Measurements from ENCODE around the gene ROPN1B. TPM values are rescaled to one million over a fixed set of nuclear protein-coding genes. Genes with fewer than 3 reads are reported as not detected.

Gene ROPN1B
- total and polyA plus RNA-seq, 2 of the 8 experiments (the other 6 are each of a cell fraction or from before 2014, with no cell fraction given), result 0.30 TPM; not detected in 1

GRCh38 chr3:126008219-126008618, 39.2 kb downstream of the ROPN1B start:
- peaks cover 0 to 4% of the 10 kb centered on the region in 2 experiments for H4K20me1 ChIP-seq (replicated peaks in 1 of 2; ENCODE audit: control insufficient read depth in 1 of 2, insufficient read depth in 2 of 2, low read length in 2 of 2)
- no peak overlapping the region for H2AFZ ChIP-seq (ENCODE audit: low read length)
- no peaks in the 10 kb centered on the region for H3K79me1 ChIP-seq (ENCODE audit: low read depth, low read length)
- H4K91ac ChIP-seq (replicated peaks; ENCODE audit: insufficient read length, low read length), result no peak overlapping the region
- H3K27ac ChIP-seq (ENCODE audit: low read depth, low read length), result no peak overlapping the region
- peaks cover 0 to 3% (median 0%) of the 10 kb centered on the region in 4 experiments; a peak in 3 of 8 replicates for H3K36me3 ChIP-seq (ENCODE audit: control insufficient read depth in 2 of 4, insufficient read depth in 4 of 4, low read length in 3 of 4)
- no peak overlapping the region for H2BK15ac ChIP-seq (ENCODE audit: low read length)
- H3K9ac ChIP-seq (replicated peaks in 1 of 4; ENCODE audit: extremely low read depth in 1 of 4, low read depth in 3 of 4, low read length in 3 of 4), result no peak overlapping the region
- H3K4me1 ChIP-seq (replicated peaks in 1 of 4; ENCODE audit: control insufficient read depth in 3 of 4, insufficient read depth in 4 of 4, low read length in 3 of 4), result no peaks in the 10 kb centered on the region
- H3K9me3 ChIP-seq (ENCODE audit: insufficient read depth in 2 of 2, low read depth in 1 of 2, low read length in 1 of 2), result peaks cover 0 to 3% of the 10 kb centered on the region in 2 experiments; a peak in 1 of 4 replicates
- no peak overlapping the region for H3K23ac ChIP-seq (ENCODE audit: insufficient read length)
- 85% methylated on average over 3 of the region's 3 CpGs; no CpG with 5 or more reads in 1 of the 2 experiments for WGBS, 2 experiments (ENCODE audit: extremely low coverage in 1 of 2, insufficient coverage in 1 of 2, insufficient read length in 1 of 2, insufficient replicate concordance in 2 of 2, low coverage in 1 of 2, low lambda C conversion rate in 2 of 2, missing lambda C conversion rate in 1 of 2)
- H4K5ac ChIP-seq (ENCODE audit: insufficient read length, low read depth, low read length), result no peak overlapping the region
- no peak overlapping the region for H3K4me2 ChIP-seq (ENCODE audit: insufficient read depth in 1 of 2, low read depth in 2 of 2, low read length in 2 of 2)
- DNase-seq (ENCODE audit: low read depth in 1 of 2, low spot score in 2 of 2), result no peak
- no peaks in the 10 kb centered on the region for H3K23me2 ChIP-seq (ENCODE audit: low read depth, low read length)
- no peak overlapping the region; the same call in 1 of the 2 replicates for H3K18ac ChIP-seq (ENCODE audit: extremely low read depth, low read length)
- no peak overlapping the region; the same call in 1 of the 2 replicates for H2AK5ac ChIP-seq (ENCODE audit: low read depth, low read length)
- no peaks in the 10 kb centered on the region for H3K79me2 ChIP-seq (ENCODE audit: control insufficient read depth in 1 of 2, insufficient read depth in 2 of 2, low read length in 2 of 2)
- ChIA-PET CTCF (ENCODE audit: partially characterized antibody) (interaction anchor here (0.6 to 1.4 kb wide), 2 partner anchors 52 to 72 kb away, joined by 3 read pairs; no protein-coding TSS in a partner anchor), POLR2A (ENCODE audit: partially characterized antibody) (no interaction called here)
- H3K14ac ChIP-seq (ENCODE audit: insufficient read length), result no peak overlapping the region
- no peak overlapping the region for H3K4me3 ChIP-seq (ENCODE audit: extremely low read depth in 1 of 4, insufficient read depth in 2 of 4, low read depth in 3 of 4, low read length in 4 of 4)
- no peaks in the 10 kb centered on the region for H3K27me3 ChIP-seq (replicated peaks in 1 of 4; ENCODE audit: control insufficient read depth in 3 of 4, extremely low read depth in 1 of 4, insufficient read depth in 3 of 4, low read length in 3 of 4)
- H2BK20ac ChIP-seq (ENCODE audit: low read length), result no peak overlapping the region
- no peak overlapping the region for H2BK120ac ChIP-seq (replicated peaks; ENCODE audit: low read depth, low read length)
- no peak overlapping the region; the same call in 1 of the 2 replicates for H2BK5ac ChIP-seq (ENCODE audit: low read depth, low read length)
- H3K4ac ChIP-seq (replicated peaks; ENCODE audit: insufficient read length, low read depth, low read length), result no peak overlapping the region
- no peak overlapping the region for H2BK12ac ChIP-seq (ENCODE audit: low read depth, low read length)
- no peak overlapping the region for H3K56ac ChIP-seq (replicated peaks; ENCODE audit: insufficient read length, low read depth, low read length)
- FAIRE-seq, result no peak
- no peak overlapping the region for H4K8ac ChIP-seq (ENCODE audit: extremely low read depth, insufficient read depth, low read length)
- no peak for TF ChIP-seq POLR2A (IDR thresholded peaks at IDR 0.05; ENCODE audit: control extremely low read depth in 1 of 2, low read depth in 2 of 2, low read length in 2 of 2)
- TF ChIP-seq USF2 (IDR thresholded peaks at IDR 0.05; ENCODE audit: low read length), result no peak
- no peak for TF ChIP-seq KDM1A (IDR thresholded peaks at IDR 0.05; ENCODE audit: borderline replicate concordance, low read length)
- TF ChIP-seq POU5F1 (IDR thresholded peaks at IDR 0.05; ENCODE audit: low read depth, low read length), result no peak
- no peak for TF ChIP-seq TEAD4 (IDR thresholded peaks at IDR 0.05; ENCODE audit: low read depth, low read length)
- TF ChIP-seq SAP30 (IDR thresholded peaks at IDR 0.05; ENCODE audit: insufficient read depth, insufficient replicate concordance, low read length), result no peak
- TF ChIP-seq HDAC6 (IDR thresholded peaks at IDR 0.05; ENCODE audit: low read depth, low read length), result no peak
- no peak for TF ChIP-seq NRF1 (IDR thresholded peaks at IDR 0.05; ENCODE audit: low read depth, low read length)
- TF ChIP-seq EZH2 (IDR thresholded peaks at IDR 0.05; ENCODE audit: low read depth, low read length, severe bottlenecking), result no peak
- TF ChIP-seq CHD1 (IDR thresholded peaks at IDR 0.05; ENCODE audit: low read depth, low read length), result no peak
- TF ChIP-seq RBBP5 (IDR thresholded peaks at IDR 0.05; ENCODE audit: borderline replicate concordance, low read depth, low read length), result no peak
- no peak for TF ChIP-seq TCF12 (IDR thresholded peaks at IDR 0.05; ENCODE audit: low read depth, low read length)
- TF ChIP-seq SP4 (IDR thresholded peaks at IDR 0.05; ENCODE audit: low read length), result no peak
- no peak for TF ChIP-seq JUND (IDR thresholded peaks at IDR 0.05; ENCODE audit: low read length)
